ENCODE measurements around the gene SCIN.
"Not testable (repeated sequence)": the region's sequence is repeated elsewhere in the genome, so short reads cannot be mapped to it uniquely, and the experiment has no call there.

The SCIN gene

GRCh38 chr7:12552876-12553275 lies 17.6 kb upstream of the SCIN start:
- H3K4me3 ChIP-seq (ENCODE audit: low read depth, low read length), result no peak overlapping the region
- DNase-seq, result no peak
- H3K27me3 ChIP-seq (replicated peaks), result no peaks in the 10 kb centered on the region
- no peak overlapping the region for H3K27ac ChIP-seq
- TF ChIP-seq CTCF (IDR thresholded peaks at IDR 0.05; ENCODE audit: low read depth, low read length, missing control alignments), result no peak
- in situ Hi-C loops (cut with HindIII; ENCODE audit: low pct_ligation_motif_present, low sequenced_read_pairs), result no loop called here
- no peaks in the 10 kb centered on the region for H3K36me3 ChIP-seq (replicated peaks)

GRCh38 chr7:12553416-12553815 lies 17.1 kb upstream of the SCIN start:
- H3K4me3 ChIP-seq (ENCODE audit: low read depth, low read length), result no peak overlapping the region
- H3K36me3 ChIP-seq (replicated peaks), result no peaks in the 10 kb centered on the region
- no peaks in the 10 kb centered on the region for H3K27me3 ChIP-seq (replicated peaks)
- no peak for TF ChIP-seq CTCF (IDR thresholded peaks at IDR 0.05; ENCODE audit: low read depth, low read length, missing control alignments)
- in situ Hi-C loops (cut with HindIII; ENCODE audit: low pct_ligation_motif_present, low sequenced_read_pairs), result no loop called here
- H3K27ac ChIP-seq, result no peak overlapping the region
- no peak for DNase-seq

GRCh38 chr7:12554351-12554750 lies 16.2 kb upstream of the SCIN start:
- in situ Hi-C loops (cut with HindIII; ENCODE audit: low pct_ligation_motif_present, low sequenced_read_pairs), result no loop called here
- DNase-seq, result no peak
- Histone ChIP-seq H3K4me3 (ENCODE audit: low read depth, low read length) (no peak overlapping the region), H3K27me3 (replicated peaks) (no peaks in the 10 kb centered on the region), H3K27ac (no peak overlapping the region), H3K36me3 (replicated peaks) (no peaks in the 10 kb centered on the region)
- TF ChIP-seq CTCF (IDR thresholded peaks at IDR 0.05; ENCODE audit: low read depth, low read length, missing control alignments), result no peak

- no peak for TF ChIP-seq CTCF (IDR thresholded peaks at IDR 0.05; ENCODE audit: low read depth, low read length, missing control alignments)
- H3K4me3 ChIP-seq (ENCODE audit: low read depth, low read length), result no peak overlapping the region
- H3K27me3 ChIP-seq (replicated peaks), result no peaks in the 10 kb centered on the region
- no peak overlapping the region for H3K27ac ChIP-seq
- no peaks in the 10 kb centered on the region for H3K36me3 ChIP-seq (replicated peaks)
- in situ Hi-C loops (cut with HindIII; ENCODE audit: low pct_ligation_motif_present, low sequenced_read_pairs), result no loop called here
- DNase-seq, result no peak
Observed at GRCh38 chr7:12554872-12555271, 15.6 kb upstream of the SCIN start.

- H3K27me3 ChIP-seq (replicated peaks); in situ Hi-C loops (cut with HindIII; ENCODE audit: low pct_ligation_motif_present, low sequenced_read_pairs); DNase-seq; H3K27ac ChIP-seq; H3K4me3 ChIP-seq (ENCODE audit: low read depth, low read length); H3K36me3 ChIP-seq (replicated peaks): not testable (repeated sequence)
Observed at GRCh38 chr7:12555695-12556094, 14.8 kb upstream of the SCIN start.

GRCh38 chr7:12556139-12556792 lies 14.3 kb upstream of the SCIN start:
- H3K27me3 ChIP-seq (replicated peaks); DNase-seq; H3K4me3 ChIP-seq (ENCODE audit: low read depth, low read length); H3K36me3 ChIP-seq (replicated peaks); in situ Hi-C loops (cut with HindIII; ENCODE audit: low pct_ligation_motif_present, low sequenced_read_pairs); H3K27ac ChIP-seq: not testable (repeated sequence)

GRCh38 chr7:12557282-12557681 lies 13.2 kb upstream of the SCIN start:
- no peak overlapping the region for H3K27ac ChIP-seq
- no peaks in the 10 kb centered on the region for H3K27me3 ChIP-seq (replicated peaks)
- no peak for DNase-seq
- H3K36me3 ChIP-seq (replicated peaks), result no peaks in the 10 kb centered on the region
- H3K4me3 ChIP-seq (ENCODE audit: low read depth, low read length), result no peak overlapping the region
- TF ChIP-seq CTCF (IDR thresholded peaks at IDR 0.05; ENCODE audit: low read depth, low read length, missing control alignments), result no peak
- in situ Hi-C loops (cut with HindIII; ENCODE audit: low pct_ligation_motif_present, low sequenced_read_pairs), result no loop called here

All from brain microvascular endothelial cell (primary cell).